Measurements from ENCODE around the gene SLC35F4. TPM values are rescaled to one million over a fixed set of nuclear protein-coding genes. Genes with fewer than 3 reads are reported as not detected.

The SLC35F4 gene
- total RNA-seq, 1 experiment from 2014 or later = not detected

GRCh38 chr14:57835766-57836165 lies 30.1 kb downstream of the SLC35F4 start:
- TF ChIP-seq, protein P1, sequence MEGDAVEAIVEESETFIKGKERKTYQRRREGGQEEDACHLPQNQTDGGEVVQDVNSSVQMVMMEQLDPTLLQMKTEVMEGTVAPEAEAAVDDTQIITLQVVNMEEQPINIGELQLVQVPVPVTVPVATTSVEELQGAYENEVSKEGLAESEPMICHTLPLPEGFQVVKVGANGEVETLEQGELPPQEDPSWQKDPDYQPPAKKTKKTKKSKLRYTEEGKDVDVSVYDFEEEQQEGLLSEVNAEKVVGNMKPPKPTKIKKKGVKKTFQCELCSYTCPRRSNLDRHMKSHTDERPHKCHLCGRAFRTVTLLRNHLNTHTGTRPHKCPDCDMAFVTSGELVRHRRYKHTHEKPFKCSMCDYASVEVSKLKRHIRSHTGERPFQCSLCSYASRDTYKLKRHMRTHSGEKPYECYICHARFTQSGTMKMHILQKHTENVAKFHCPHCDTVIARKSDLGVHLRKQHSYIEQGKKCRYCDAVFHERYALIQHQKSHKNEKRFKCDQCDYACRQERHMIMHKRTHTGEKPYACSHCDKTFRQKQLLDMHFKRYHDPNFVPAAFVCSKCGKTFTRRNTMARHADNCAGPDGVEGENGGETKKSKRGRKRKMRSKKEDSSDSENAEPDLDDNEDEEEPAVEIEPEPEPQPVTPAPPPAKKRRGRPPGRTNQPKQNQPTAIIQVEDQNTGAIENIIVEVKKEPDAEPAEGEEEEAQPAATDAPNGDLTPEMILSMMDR (IDR thresholded peaks at IDR 0.05 in 2 of 3, conservative IDR thresholded peaks at IDR 0.05 in 1 of 3; ENCODE audit: borderline replicate concordance in 1 of 3, insufficient read depth in 1 of 3, low read depth in 2 of 3, low read length in 2 of 3) = no peak
- TF ChIP-seq CEBPB (IDR thresholded peaks at IDR 0.05; ENCODE audit: low read depth) = no peak
- no peak for TF ChIP-seq POLR2AphosphoS5 (IDR thresholded peaks at IDR 0.05; ENCODE audit: low read depth, low read length)
- no peak for TF ChIP-seq FOSL1 (IDR thresholded peaks at IDR 0.05; ENCODE audit: low read depth)
- TF ChIP-seq, protein P2, sequence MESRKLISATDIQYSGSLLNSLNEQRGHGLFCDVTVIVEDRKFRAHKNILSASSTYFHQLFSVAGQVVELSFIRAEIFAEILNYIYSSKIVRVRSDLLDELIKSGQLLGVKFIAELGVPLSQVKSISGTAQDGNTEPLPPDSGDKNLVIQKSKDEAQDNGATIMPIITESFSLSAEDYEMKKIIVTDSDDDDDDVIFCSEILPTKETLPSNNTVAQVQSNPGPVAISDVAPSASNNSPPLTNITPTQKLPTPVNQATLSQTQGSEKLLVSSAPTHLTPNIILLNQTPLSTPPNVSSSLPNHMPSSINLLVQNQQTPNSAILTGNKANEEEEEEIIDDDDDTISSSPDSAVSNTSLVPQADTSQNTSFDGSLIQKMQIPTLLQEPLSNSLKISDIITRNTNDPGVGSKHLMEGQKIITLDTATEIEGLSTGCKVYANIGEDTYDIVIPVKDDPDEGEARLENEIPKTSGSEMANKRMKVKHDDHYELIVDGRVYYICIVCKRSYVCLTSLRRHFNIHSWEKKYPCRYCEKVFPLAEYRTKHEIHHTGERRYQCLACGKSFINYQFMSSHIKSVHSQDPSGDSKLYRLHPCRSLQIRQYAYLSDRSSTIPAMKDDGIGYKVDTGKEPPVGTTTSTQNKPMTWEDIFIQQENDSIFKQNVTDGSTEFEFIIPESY (IDR thresholded peaks at IDR 0.05; ENCODE audit: extremely low read depth, insufficient replicate concordance, low read length) = no peak
- TF ChIP-seq ZNF274 (IDR thresholded peaks at IDR 0.05; ENCODE audit: low read depth, low read length) = no peak
- no peak for TF ChIP-seq SP1 (IDR thresholded peaks at IDR 0.05; ENCODE audit: low read depth)
- TF ChIP-seq EGR1 (IDR thresholded peaks at IDR 0.05; ENCODE audit: low read depth) = no peak
- TF ChIP-seq POLR2A (IDR thresholded peaks at IDR 0.05; ENCODE audit: borderline replicate concordance, extremely low read depth, insufficient read depth, insufficient read length) = no peak
- TF ChIP-seq ATF3 (IDR thresholded peaks at IDR 0.05) = no peak
- no peak for TF ChIP-seq ZFX (IDR thresholded peaks at IDR 0.05)
- no peak for TF ChIP-seq EZH2phosphoT487 (IDR thresholded peaks at IDR 0.05; ENCODE audit: borderline replicate concordance)
- TF ChIP-seq EZH2 (IDR thresholded peaks at IDR 0.05) = no peak
- H3K9ac ChIP-seq (ENCODE audit: low read length) = no peak overlapping the region
- ChIA-PET CTCF (no interaction called here), POLR2A (no interaction called here), RAD21 (ENCODE audit: low non-redundant PET in 1 of 2, low total read pairs in 2 of 2, uncharacterized antibody in 2 of 2, unreplicated experiment in 2 of 2) (no interaction called here)
- H4K20me1 ChIP-seq (ENCODE audit: insufficient read depth) = no peaks in the 10 kb centered on the region
- no peak overlapping the region for H3K27ac ChIP-seq (ENCODE audit: low read depth, low read length)
- H3K27me3 ChIP-seq (ENCODE audit: insufficient read depth, low read length) = no peaks in the 10 kb centered on the region
- no peak for DNase-seq (ENCODE audit: low read depth, low spot score)
- no peak for ATAC-seq
- H3K9me3 ChIP-seq (ENCODE audit: control insufficient read depth in 1 of 2, insufficient read depth in 1 of 2, low read depth in 1 of 2, low read length in 2 of 2) = no peaks in the 10 kb centered on the region
- no peak overlapping the region for H3K4me2 ChIP-seq (ENCODE audit: low read length)
- H3K36me3 ChIP-seq (ENCODE audit: control insufficient read depth in 1 of 2, insufficient read depth in 2 of 2, low read length in 2 of 2) = no peaks in the 10 kb centered on the region
- H3K4me3 ChIP-seq (replicated peaks in 1 of 2; ENCODE audit: low read depth in 1 of 2, low read length in 2 of 2) = no peak overlapping the region
- no TSS peak for BruUV-seq (replicated peaks)
- intact Hi-C loops (cut with micrococcal nuclease) = no loop called here
- no peaks in the 10 kb centered on the region for H3K79me2 ChIP-seq (ENCODE audit: insufficient read depth, low read length)
- no peak overlapping the region for H2AFZ ChIP-seq (ENCODE audit: low read depth, low read length, poor library complexity, severe bottlenecking)
- H3K4me1 ChIP-seq (ENCODE audit: control insufficient read depth in 1 of 2, insufficient read depth in 2 of 2, low read length in 2 of 2) = peaks cover 18 to 27% of the 10 kb centered on the region in 2 experiments; a peak in 3 of 4 replicates
- no peaks in the 10 kb centered on the region for H3K9me2 ChIP-seq (ENCODE audit: insufficient read depth)
